IMR-90 (cell line): Measurements from ENCODE around the gene ZW10. TPM values are rescaled to one million over a fixed set of nuclear protein-coding genes. Genes with fewer than 3 reads are reported as not detected.
"Not testable (repeated sequence)": the region's sequence is repeated elsewhere in the genome, so short reads cannot be mapped to it uniquely, and the experiment has no call there.

ENCODE experiments used
- ATAC-seq: fragments of 200-7000 bp; cut with Tn5 transposase; 2 replicates; pipeline ENCODE4 v1.9.1; 2020; ENCODE audit warnings: low read depth, mild to moderate bottlenecking, moderate library complexity
- BruUV-seq: library from RNA; stranded (reverse); fragments of 400-500 nt; replicated peaks from 2 replicates; lab custom pipeline; 2021; lab: Mats Ljungman, UMichigan
- CTCF ChIA-PET: fragments of 300-600 bp; formaldehyde crosslinking; extraction: SDS; loops from one replicate; lab custom pipeline; 2021; ENCODE audit warnings: antibody characterized with exemption; lab: Yijun Ruan, JAX
- POLR2A ChIA-PET: fragments of 300-600 bp; sonication (Branson Sonifier 250); formaldehyde crosslinking; loops from one replicate; lab custom pipeline; 2022; ENCODE audit warnings: antibody characterized with exemption; ENCODE audit not compliant: unreplicated experiment; lab: Charles Lee
- DNase-seq: peaks from one replicate; pipeline ENCODE4 v3.0.0; 2013
- H2AFZ ChIP-seq: replicated peaks from 2 replicates; pipeline ENCODE3; 2013; ENCODE audit warnings: low read length, mild to moderate bottlenecking; ENCODE audit not compliant: poor library complexity
- H2AK5ac ChIP-seq: 2 replicates; pipeline ENCODE4 v1.6.1; 2013; ENCODE audit warnings: low read depth, low read length, inconsistent platforms
- H2AK9ac ChIP-seq: replicated peaks from 2 replicates; pipeline ENCODE3; 2013; ENCODE audit warnings: mild to moderate bottlenecking, low read depth, low read length, moderate library complexity; ENCODE audit not compliant: poor library complexity
- H2BK120ac ChIP-seq: 2 replicates; pipeline ENCODE4 v1.6.1; 2013; ENCODE audit warnings: low read depth, low read length, inconsistent platforms
- H2BK15ac ChIP-seq: 3 replicates; pipeline ENCODE4 v1.6.1; 2013; ENCODE audit warnings: low read depth, low read length, inconsistent platforms
- H2BK20ac ChIP-seq: 2 replicates; pipeline ENCODE4 v1.6.1; 2013; ENCODE audit warnings: low read depth, mild to moderate bottlenecking, inconsistent platforms, low read length, moderate library complexity
- H2BK5ac ChIP-seq: 2 replicates; pipeline ENCODE4 v1.6.1; 2013; ENCODE audit warnings: mild to moderate bottlenecking, low read depth, low read length, inconsistent platforms; ENCODE audit not compliant: poor library complexity, severe bottlenecking
- H3K14ac ChIP-seq: replicated peaks from 2 replicates; pipeline ENCODE4 v1.6.1; 2013; ENCODE audit warnings: low read depth, low read length, inconsistent platforms
- H3K18ac ChIP-seq: 2 replicates; pipeline ENCODE4 v1.6.1; 2013; ENCODE audit warnings: low read depth, low read length, control low read depth
- H3K23ac ChIP-seq: 2 replicates; pipeline ENCODE4 v1.6.1; 2013; ENCODE audit warnings: low read depth, low read length, inconsistent platforms
- H3K27ac ChIP-seq: 2 replicates; pipeline ENCODE4 v1.5.1; 2013; ENCODE audit warnings: mild to moderate bottlenecking, control low read depth, low read length; ENCODE audit not compliant: insufficient read depth
- H3K27me3 ChIP-seq: 2 replicates; pipeline ENCODE4 v1.6.1; 2013; ENCODE audit warnings: low read length; ENCODE audit not compliant: control insufficient read depth, insufficient read depth
- H3K36me3 ChIP-seq: 2 replicates; pipeline ENCODE4 v1.6.1; 2013; ENCODE audit warnings: low read length, mixed read lengths; ENCODE audit not compliant: control insufficient read depth, insufficient read depth
- H3K4ac ChIP-seq: 2 replicates; pipeline ENCODE4 v1.6.1; 2013; ENCODE audit warnings: low read depth, low read length, inconsistent platforms
- H3K4me1 ChIP-seq: 2 replicates; pipeline ENCODE4 v1.6.1; 2013; ENCODE audit warnings: low read length, mixed read lengths; ENCODE audit not compliant: control insufficient read depth, insufficient read depth
- H3K4me2 ChIP-seq: 2 replicates; pipeline ENCODE4 v1.6.1; 2013; ENCODE audit warnings: low read depth, mild to moderate bottlenecking, control low read depth, low read length, moderate library complexity
- H3K4me3 ChIP-seq: 2 replicates; pipeline ENCODE4 v1.5.1; 2013; ENCODE audit warnings: low read depth, mild to moderate bottlenecking, control low read depth, low read length, moderate library complexity; ENCODE audit not compliant: insufficient read depth
- H3K56ac ChIP-seq: 2 replicates; pipeline ENCODE4 v1.6.1; 2013; ENCODE audit warnings: low read length, inconsistent platforms; ENCODE audit not compliant: insufficient read depth; ENCODE audit errors: extremely low read depth
- H3K79me1 ChIP-seq, 2 experiments: 2 replicates each; pipeline ENCODE4 v1.6.1; 2013; ENCODE audit warnings: low read length in 2 of 2, inconsistent platforms in 1 of 2, low read depth in 1 of 2
- H3K9ac ChIP-seq: 2 replicates; pipeline ENCODE4 v1.6.1; 2013; ENCODE audit warnings: low read depth, low read length, control low read depth
- H3K9me1 ChIP-seq: 2 replicates; pipeline ENCODE4 v1.6.1; 2013; ENCODE audit warnings: low read length, inconsistent platforms; ENCODE audit not compliant: insufficient read depth
- H3K9me3 ChIP-seq: 2 replicates; pipeline ENCODE4 v1.6.1; 2013; ENCODE audit warnings: low read length; ENCODE audit not compliant: control insufficient read depth, insufficient read depth
- H4K20me1 ChIP-seq: 2 replicates; pipeline ENCODE4 v1.6.1; 2013; ENCODE audit warnings: low read length, inconsistent platforms; ENCODE audit not compliant: insufficient read depth
- H4K5ac ChIP-seq: 2 replicates; pipeline ENCODE4 v1.6.1; 2013; ENCODE audit warnings: mild to moderate bottlenecking, low read depth, low read length, control low read depth
- H4K8ac ChIP-seq, 2 experiments: 2 replicates each; pipeline ENCODE4 v1.6.1; 2013; ENCODE audit warnings: low read depth in 2 of 2, low read length in 2 of 2, control low read depth in 1 of 2, inconsistent platforms in 1 of 2
- H4K91ac ChIP-seq: 2 replicates; pipeline ENCODE4 v1.6.1; 2013; ENCODE audit warnings: low read depth, low read length, inconsistent platforms; ENCODE audit not compliant: insufficient read depth
- WGBS, 2 experiments: methylation state at CpG; one replicate each; pipeline versions ENCODE4 v1.1.5 to v1.1.7; 2013; ENCODE audit warnings: missing lambda C conversion rate in 2 of 2; ENCODE audit not compliant: insufficient read length in 1 of 2; ENCODE audit errors: extremely low coverage in 2 of 2; 5-methylcytosine and 5-hydroxymethylcytosine counted together
- dilution Hi-C: fragments of 300-500 bp; cut with HindIII; formaldehyde crosslinking; loops from one replicate; pipeline ENCODE4 v1.14.3; 2018; ENCODE audit warnings: low sequenced_read_pairs; ENCODE audit not compliant: unreplicated experiment
- in situ Hi-C: fragments of 300-500 bp; cut with MboI; formaldehyde crosslinking; loops from 3 replicates; pipeline ENCODE4 v1.14.3; 2019; ENCODE audit warnings: low sequenced_read_pairs, inconsistent platforms, mixed read lengths
- intact Hi-C: fragments of 100-400 bp; cut with micrococcal nuclease; formaldehyde crosslinking; loops from 2 replicates; pipeline ENCODE4 v1.10.0; 2022
- polyA plus RNA-seq, 3 experiments: library from polyadenylated mRNA; depleted of rRNA; stranded (reverse); fragments of >200 nt; gene quantifications; 2 replicates each; pipeline ENCODE4 v1.2.3, GENCODE V29; 2012; ENCODE audit warnings: low replicate concordance in 1 of 3
- total RNA-seq: library from RNA; depleted of rRNA; stranded (reverse); fragments of >200 nt; gene quantifications from 2 replicates; pipeline ENCODE4 v1.2.3, GENCODE V29; 2012

Gene ZW10
- total and polyA plus RNA-seq, 2 of the 4 experiments (the other 2 are of a cell fraction): 10.3 to 30.6 TPM

GRCh38 chr11:113703551-113703950, 69.9 kb downstream of the ZW10 start:
- H3K9me1 ChIP-seq, DNase-seq, H3K18ac ChIP-seq, H2BK5ac ChIP-seq, BruUV-seq, H4K5ac ChIP-seq, ATAC-seq, H4K8ac ChIP-seq, H3K79me1 ChIP-seq, H3K36me3 ChIP-seq, in situ Hi-C loops, CTCF ChIA-PET, H3K4me1 ChIP-seq, H3K4me3 ChIP-seq, H2AK5ac ChIP-seq, H3K9me3 ChIP-seq, H4K20me1 ChIP-seq, H2AK9ac ChIP-seq, H2BK120ac ChIP-seq, H3K4me2 ChIP-seq, H3K27ac ChIP-seq, intact Hi-C loops, POLR2A ChIA-PET, H2BK20ac ChIP-seq, dilution Hi-C loops, H3K14ac ChIP-seq, H3K4ac ChIP-seq, H4K91ac ChIP-seq, H3K9ac ChIP-seq, H3K56ac ChIP-seq, H3K23ac ChIP-seq, H3K27me3 ChIP-seq, H2AFZ ChIP-seq, H2BK15ac ChIP-seq: not testable (repeated sequence)
- no CpG with 5 or more reads among the region's 1 CpG for WGBS, 2 experiments
